Measurements from ENCODE around the gene DLST.

DLST gene

GRCh38 chr14:74859757-74860552 is 21.8 kb upstream of the DLST start:
- H3K36me3 ChIP-seq (ENCODE audit: control insufficient read depth, insufficient read depth, low read length) = no peaks in the 10 kb centered on the region
- H3K9me3 ChIP-seq (ENCODE audit: control insufficient read depth, low read length) = no peaks in the 10 kb centered on the region
- no peak overlapping the region for H3K4me2 ChIP-seq (ENCODE audit: low read length)
- TF ChIP-seq CTCF (IDR thresholded peaks at IDR 0.05) = no peak
- H3K27ac ChIP-seq = no peak overlapping the region
- H3K9ac ChIP-seq = no peak overlapping the region
- H3K79me2 ChIP-seq = peaks cover 2% of the 10 kb centered on the region
- no peaks in the 10 kb centered on the region for H3K27me3 ChIP-seq (ENCODE audit: control insufficient read depth, insufficient read depth, low read length)
- H3K4me1 ChIP-seq = no peaks in the 10 kb centered on the region
- H3K4me3 ChIP-seq (ENCODE audit: low read depth, low read length) = no peak overlapping the region
- no peak overlapping the region for H2AFZ ChIP-seq

GRCh38 chr14:74860899-74861733 is 20.6 kb upstream of the DLST start:
- Histone ChIP-seq H3K36me3 (ENCODE audit: control insufficient read depth, insufficient read depth, low read length) (no peaks in the 10 kb centered on the region), H3K9ac (no peak overlapping the region), H3K79me2 (peaks cover 2% of the 10 kb centered on the region), H3K4me1 (no peaks in the 10 kb centered on the region), H3K27ac (no peak overlapping the region), H2AFZ (no peak overlapping the region), H3K9me3 (ENCODE audit: control insufficient read depth, low read length) (no peaks in the 10 kb centered on the region), H3K4me2 (ENCODE audit: low read length) (no peak overlapping the region), H3K4me3 (ENCODE audit: low read depth, low read length) (no peak overlapping the region), H3K27me3 (ENCODE audit: control insufficient read depth, insufficient read depth, low read length) (no peaks in the 10 kb centered on the region)
- peak; percentile 90 for TF ChIP-seq CTCF (IDR thresholded peaks at IDR 0.05)

GRCh38 chr14:74861734-74862090 is 20.0 kb upstream of the DLST start:
- Histone ChIP-seq H3K4me3 (ENCODE audit: low read depth, low read length) (no peak overlapping the region), H3K27ac (no peak overlapping the region), H3K9ac (no peak overlapping the region), H3K9me3 (ENCODE audit: control insufficient read depth, low read length) (no peaks in the 10 kb centered on the region), H3K4me2 (ENCODE audit: low read length) (no peak overlapping the region), H3K4me1 (no peaks in the 10 kb centered on the region), H3K79me2 (peaks cover 2% of the 10 kb centered on the region), H3K27me3 (ENCODE audit: control insufficient read depth, insufficient read depth, low read length) (no peaks in the 10 kb centered on the region), H3K36me3 (ENCODE audit: control insufficient read depth, insufficient read depth, low read length) (no peaks in the 10 kb centered on the region), H2AFZ (no peak overlapping the region)
- TF ChIP-seq CTCF (IDR thresholded peaks at IDR 0.05) = no peak

GRCh38 chr14:74863274-74863673 is 18.4 kb upstream of the DLST start:
- Histone ChIP-seq H3K4me2 (ENCODE audit: low read length) (no peak overlapping the region), H3K4me1 (no peaks in the 10 kb centered on the region), H3K36me3 (ENCODE audit: control insufficient read depth, insufficient read depth, low read length) (no peaks in the 10 kb centered on the region), H3K27ac (no peak overlapping the region), H2AFZ (no peak overlapping the region), H3K27me3 (ENCODE audit: control insufficient read depth, insufficient read depth, low read length) (no peaks in the 10 kb centered on the region), H3K79me2 (peaks cover 2% of the 10 kb centered on the region), H3K9ac (no peak overlapping the region), H3K4me3 (ENCODE audit: low read depth, low read length) (no peak overlapping the region), H3K9me3 (ENCODE audit: control insufficient read depth, low read length) (no peaks in the 10 kb centered on the region)
- TF ChIP-seq CTCF (IDR thresholded peaks at IDR 0.05) = no peak

Data from parathyroid adenoma (tissue), 2 donors.